RCC 7860 (cell line): ENCODE measurements around the gene CFAP97.

Experiments
- DNase-seq: peaks from one replicate; pipeline ENCODE4 v3.0.0-alpha.2; 2015; ENCODE audit warnings: low spot score
- FAIRE-seq: peaks from 2 replicates; lab custom pipeline; 2012; peaks lifted over from hg19 to GRCh38; lab: Jason Lieb, UNC

CFAP97 gene

DNA sequence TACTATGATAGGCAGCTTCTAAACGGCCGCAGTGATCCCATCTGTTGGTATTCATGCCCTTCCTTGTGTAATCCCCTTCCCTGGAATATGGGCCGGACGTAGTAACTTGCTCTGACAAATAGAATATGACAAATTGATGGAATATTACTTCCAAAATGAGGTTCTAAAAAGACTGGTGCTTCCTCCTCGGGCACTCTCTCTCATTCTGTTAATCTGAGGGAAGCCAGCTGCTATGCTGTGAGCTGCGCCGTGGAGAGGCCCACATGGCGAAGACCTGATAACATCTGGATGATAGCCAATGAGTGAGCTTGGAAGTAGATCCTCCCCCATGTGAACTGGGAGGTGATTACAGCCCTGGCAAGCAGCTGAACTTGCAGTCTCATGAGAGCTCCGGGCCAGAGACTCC, 88.0 kb downstream of the CFAP97 start:
- FAIRE-seq (no peak), DNase-seq (no peak)

DNA sequence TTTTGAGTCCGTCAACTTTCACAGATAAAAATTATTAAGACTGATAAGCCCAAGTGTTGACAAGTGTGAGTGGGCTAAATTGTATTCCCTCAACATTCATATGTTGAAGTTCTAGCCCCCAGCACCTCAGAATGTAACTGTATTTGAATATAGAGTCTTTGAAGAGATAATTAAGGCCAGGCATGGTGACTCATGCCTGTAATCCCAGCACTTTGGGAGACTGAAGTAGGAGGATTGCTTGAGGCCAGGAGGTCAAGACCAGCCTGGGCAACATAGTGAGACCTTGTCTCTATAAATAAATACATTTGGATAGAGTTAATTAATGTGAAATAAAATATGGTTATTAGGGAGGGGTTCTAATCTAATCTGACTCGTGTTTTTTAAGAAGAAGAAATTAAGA, 90.5 kb downstream of the CFAP97 start:
- FAIRE-seq = no peak

DNA sequence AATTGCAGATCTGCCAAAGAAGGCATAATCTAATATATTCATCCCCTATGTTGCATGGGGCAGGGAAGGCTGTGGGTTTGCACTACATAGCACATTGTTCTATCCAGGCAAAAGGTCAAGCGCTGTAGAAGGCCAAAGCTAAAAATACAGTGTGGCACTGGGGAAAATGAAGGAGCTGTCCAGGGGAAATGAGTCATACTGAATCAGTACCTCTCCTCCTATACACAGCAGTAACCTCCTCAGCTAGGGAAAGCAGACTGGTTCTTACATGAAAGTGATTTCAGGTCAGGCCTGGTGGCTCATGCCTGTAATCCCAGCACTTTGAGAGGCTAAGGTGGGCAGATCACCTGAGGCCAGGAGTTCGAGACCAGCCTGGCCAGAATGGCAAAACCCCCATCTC, 91.7 kb downstream of the CFAP97 start:
- FAIRE-seq (peak; percentile 62), DNase-seq (peak; percentile 76)

More for the DNA sequence above, 90.5 kb downstream of the CFAP97 start:
- DNase-seq = no peak

DNA sequence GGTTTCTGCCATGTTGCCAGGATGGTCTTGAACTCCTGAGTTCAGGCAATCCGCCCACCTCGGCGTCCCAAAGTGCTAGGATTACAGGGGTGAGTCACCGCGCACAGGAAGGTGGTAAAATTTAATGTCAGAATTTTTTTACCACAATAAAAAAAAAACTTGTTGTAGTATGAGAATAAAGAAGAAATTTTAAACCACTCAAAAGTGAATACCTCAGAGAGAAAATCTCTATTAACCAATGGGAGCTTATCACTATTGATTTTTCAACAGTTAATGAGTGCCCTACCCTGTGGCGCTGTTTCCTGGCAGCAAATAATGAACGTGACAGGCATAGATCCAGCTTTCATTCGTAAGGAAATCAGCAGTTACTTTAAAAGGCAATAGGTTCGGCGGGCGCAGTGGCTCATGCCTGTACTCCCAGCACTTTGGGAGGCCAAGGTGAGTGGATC, 93.4 kb downstream of the CFAP97 start:
- DNase-seq (no peak), FAIRE-seq (no peak)

DNA sequence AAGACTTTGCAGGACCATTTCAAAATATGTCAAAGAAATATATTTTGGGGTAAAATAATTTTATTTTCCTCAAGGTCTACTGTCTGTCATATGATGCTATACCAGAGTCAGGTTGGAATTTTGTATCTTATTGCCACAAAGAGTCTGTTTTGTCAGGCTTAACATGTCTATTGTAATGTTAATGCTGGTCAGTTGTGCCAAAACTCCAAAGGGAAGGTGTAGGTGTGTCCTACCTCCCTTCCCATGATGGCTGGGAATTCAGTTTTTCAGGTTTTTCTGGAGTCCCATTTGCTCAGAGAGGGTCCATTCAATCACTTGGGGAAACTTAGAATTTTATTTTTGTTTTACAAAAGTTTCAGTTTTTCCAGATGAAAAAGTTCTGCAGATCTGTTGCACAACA, 94.1 kb downstream of the CFAP97 start:
- DNase-seq (no peak), FAIRE-seq (no peak)
